22Rv1 (cell line): ENCODE data around the gene EMX2.

Experiments
- H3K27ac ChIP-seq: fragments of 450-650 bp; 2 replicates; pipeline ENCODE4 v1.5.1; 2017
- CTCF ChIP-seq: fragments of 450-650 bp; IDR thresholded peaks from 2 replicates; pipeline ENCODE4 v1.5.1; 2017; ENCODE audit warnings: mild to moderate bottlenecking
- ZFX ChIP-seq: fragments of 450-650 bp; IDR thresholded peaks from 2 replicates; pipeline ENCODE4 v1.6.1; 2017; ENCODE audit warnings: antibody characterized with exemption, borderline replicate concordance

Gene EMX2

GRCh38 chr10:117551330-117552155, 9.0 kb downstream of the EMX2 start:
- no peak for TF ChIP-seq CTCF
- TF ChIP-seq ZFX, result no peak
- H3K27ac ChIP-seq, result no peak overlapping the region

GRCh38 chr10:117552156-117552631, 9.6 kb downstream of the EMX2 start:
- no peak overlapping the region for H3K27ac ChIP-seq
- TF ChIP-seq ZFX (no peak), CTCF (no peak)

- no peak overlapping the region for H3K27ac ChIP-seq
- TF ChIP-seq CTCF, result no peak
- no peak for TF ChIP-seq ZFX
Measured at GRCh38 chr10:117552701-117553141, 10.2 kb downstream of the EMX2 start.

- TF ChIP-seq ZFX, result no peak
- TF ChIP-seq CTCF, result no peak
- no peak overlapping the region for H3K27ac ChIP-seq
Measured at GRCh38 chr10:117553142-117553814, 10.7 kb downstream of the EMX2 start.

GRCh38 chr10:117553815-117554172, 11.2 kb downstream of the EMX2 start:
- H3K27ac ChIP-seq, result no peak overlapping the region
- no peak for TF ChIP-seq ZFX
- no peak for TF ChIP-seq CTCF

- no peak overlapping the region for H3K27ac ChIP-seq
- TF ChIP-seq CTCF (no peak), ZFX (no peak)
Measured at GRCh38 chr10:117554241-117554814, 11.8 kb downstream of the EMX2 start.
